Smooth muscle cell (in vitro differentiated cells): ENCODE data around the gene COL9A3. TPM values are rescaled to one million over a fixed set of nuclear protein-coding genes. Genes with fewer than 3 reads are reported as not detected.

Experiments used
- DNase-seq: peaks from one replicate; lab custom pipeline; 2025; ENCODE audit not compliant: unreplicated experiment; lab: John Stamatoyannopoulos, UW
- H2AFZ ChIP-seq: fragments of 200-600 bp; sonication (generic); 2 replicates; pipeline ENCODE4 v1.6.0; 2016; ENCODE audit warnings: antibody characterized with exemption, low read depth, mild to moderate bottlenecking
- H3F3A ChIP-seq: fragments of 200-600 bp; sonication (generic); 2 replicates; pipeline ENCODE4 v1.6.0; 2017; ENCODE audit warnings: antibody characterized with exemption, low read depth
- H3K27ac ChIP-seq: fragments of 200-600 bp; sonication (generic); 2 replicates; pipeline ENCODE4 v1.5.1; 2016; ENCODE audit warnings: low read depth, mild to moderate bottlenecking
- H3K27me3 ChIP-seq: fragments of 200-600 bp; sonication (generic); 2 replicates; pipeline ENCODE4 v1.6.1; 2016; ENCODE audit warnings: low read depth, mild to moderate bottlenecking
- H3K36me3 ChIP-seq: fragments of 200-600 bp; sonication (generic); 2 replicates; pipeline ENCODE4 v1.5.1; 2016; ENCODE audit warnings: low read depth
- H3K4me1 ChIP-seq: fragments of 200-600 bp; sonication (generic); 2 replicates; pipeline ENCODE4 v1.5.1; 2016; ENCODE audit warnings: low read depth
- H3K4me2 ChIP-seq: fragments of 200-600 bp; sonication (generic); 2 replicates; pipeline ENCODE4 v1.6.0; 2016; ENCODE audit warnings: mild to moderate bottlenecking
- H3K4me3 ChIP-seq: fragments of 200-600 bp; sonication (generic); 2 replicates; pipeline ENCODE4 v1.5.1; 2016; ENCODE audit warnings: mild to moderate bottlenecking
- H3K79me2 ChIP-seq: fragments of 200-600 bp; sonication (generic); 2 replicates; pipeline ENCODE4 v1.6.0; 2016; ENCODE audit warnings: low read depth, mild to moderate bottlenecking
- H3K9ac ChIP-seq: fragments of 200-600 bp; sonication (generic); 2 replicates; pipeline ENCODE4 v1.6.0; 2016; ENCODE audit warnings: low read depth
- H3K9me3 ChIP-seq: fragments of 200-600 bp; sonication (generic); replicated peaks from 2 replicates; pipeline ENCODE4 v1.5.1; 2016; ENCODE audit warnings: low read depth
- H4K20me1 ChIP-seq: fragments of 200-600 bp; sonication (generic); 2 replicates; pipeline ENCODE4 v1.6.0; 2016; ENCODE audit warnings: low read depth
- CTCF ChIP-seq: fragments of 200-600 bp; sonication (generic); IDR thresholded peaks from 2 replicates; pipeline ENCODE4 v1.5.1; 2017; ENCODE audit warnings: borderline replicate concordance, mild to moderate bottlenecking, antibody characterized with exemption; ENCODE audit not compliant: insufficient read depth, poor library complexity, severe bottlenecking
- WGBS: methylation state at CpG from one replicate; pipeline ENCODE4 v1.1.7; 2016; ENCODE audit warnings: low lambda C conversion rate; 5-methylcytosine and 5-hydroxymethylcytosine counted together
- polyA plus RNA-seq: library from polyadenylated mRNA; unstranded; fragments of >200 nt; fragmentation: Nextera tagmentation; extraction: Ambion mirVana; gene quantifications from 2 replicates; pipeline ENCODE4 v1.2.1, GENCODE V29; 2016
- total RNA-seq: library from RNA; depleted of rRNA; stranded (reverse); fragments of >200 nt; gene quantifications from 2 replicates; pipeline ENCODE4 v1.2.3, GENCODE V29; 2014

Gene COL9A3
- total and polyA plus RNA-seq, 2 experiments from 2014 or later = 23.0 to 77.4 TPM

- H4K20me1 ChIP-seq = no peaks in the 10 kb centered on the region
- H3K4me2 ChIP-seq = no peak overlapping the region
- no peak overlapping the region for H3K27ac ChIP-seq
- no peaks in the 10 kb centered on the region for H3K79me2 ChIP-seq
- no peaks in the 10 kb centered on the region for H3K36me3 ChIP-seq
- no peak for DNase-seq
- H3F3A ChIP-seq = no peaks in the 10 kb centered on the region
- no peak overlapping the region for H2AFZ ChIP-seq
- TF ChIP-seq CTCF = no peak
- no peak overlapping the region for H3K9ac ChIP-seq
- no peaks in the 10 kb centered on the region for H3K27me3 ChIP-seq
- peaks cover 7% of the 10 kb centered on the region for H3K4me1 ChIP-seq
- H3K4me3 ChIP-seq = no peak overlapping the region
- H3K9me3 ChIP-seq = no peaks in the 10 kb centered on the region
- WGBS = 94% methylated on average over 14 of the region's 16 CpGs
Measured at GRCh38 chr20:62784497-62784896, 32.4 kb upstream of the COL9A3 start.

- Histone ChIP-seq H3K9ac (no peak overlapping the region), H3K9me3 (no peaks in the 10 kb centered on the region), H4K20me1 (no peaks in the 10 kb centered on the region), H2AFZ (peak overlapping the region; percentile 37), H3K27me3 (no peaks in the 10 kb centered on the region), H3K4me2 (no peak overlapping the region), H3K36me3 (no peaks in the 10 kb centered on the region), H3K4me1 (peaks cover 7% of the 10 kb centered on the region), H3K4me3 (no peak overlapping the region), H3F3A (no peaks in the 10 kb centered on the region), H3K27ac (no peak overlapping the region), H3K79me2 (no peaks in the 10 kb centered on the region)
- no peak for DNase-seq
- 30% methylated on average over 7 of the region's 11 CpGs for WGBS
- TF ChIP-seq CTCF = no peak
Measured at GRCh38 chr20:62785393-62785792, 31.5 kb upstream of the COL9A3 start.

- no peaks in the 10 kb centered on the region for H3F3A ChIP-seq
Measured at GRCh38 chr20:62786157-62786556, 30.7 kb upstream of the COL9A3 start.

More at GRCh38 chr20:62786157-62786556, 30.7 kb upstream of the COL9A3 start:
- no peaks in the 10 kb centered on the region for H3K79me2 ChIP-seq
- no peaks in the 10 kb centered on the region for H3K36me3 ChIP-seq
- no peak for DNase-seq
- WGBS = 79% methylated on average over 13 of the region's 13 CpGs
- no peaks in the 10 kb centered on the region for H4K20me1 ChIP-seq
- no peak overlapping the region for H3K27ac ChIP-seq
- H3K4me1 ChIP-seq = peaks cover 7% of the 10 kb centered on the region
- no peak for TF ChIP-seq CTCF
- no peak overlapping the region for H3K4me2 ChIP-seq
- no peak overlapping the region for H3K4me3 ChIP-seq
- no peak overlapping the region for H3K9ac ChIP-seq
- H2AFZ ChIP-seq = no peak overlapping the region
- no peaks in the 10 kb centered on the region for H3K27me3 ChIP-seq
- no peaks in the 10 kb centered on the region for H3K9me3 ChIP-seq
